GM21381 (cell line): ENCODE results near the gene F13A1.

Experiments used
- ATAC-seq: cut with Tn5 transposase; IDR thresholded peaks from one replicate; pipeline ENCODE4 v1.9.1; 2021; ENCODE audit warnings: mild to moderate bottlenecking, moderate library complexity; ENCODE audit not compliant: unreplicated experiment

F13A1 gene

GRCh38 chr6:6199678-6200077 is 120.8 kb downstream of the F13A1 start:
- no peak for ATAC-seq

- ATAC-seq: no peak
Observed at GRCh38 chr6:6196762-6197161, 123.7 kb downstream of the F13A1 start.

- no peak for ATAC-seq
Observed at GRCh38 chr6:6195080-6195479, 125.4 kb downstream of the F13A1 start.

- no peak for ATAC-seq
Observed at GRCh38 chr6:6193221-6193745, 127.2 kb downstream of the F13A1 start.

- no peak for ATAC-seq
Observed at GRCh38 chr6:6191909-6192308, 128.6 kb downstream of the F13A1 start.

- no peak for ATAC-seq
Observed at GRCh38 chr6:6191476-6191875, 129.0 kb downstream of the F13A1 start.

GRCh38 chr6:6180684-6181083 is 139.8 kb downstream of the F13A1 start:
- no peak for ATAC-seq

GRCh38 chr6:6179858-6180623 is 140.4 kb downstream of the F13A1 start:
- ATAC-seq: no peak

- no peak for ATAC-seq
Observed at GRCh38 chr6:6178795-6179194, 141.7 kb downstream of the F13A1 start.

GRCh38 chr6:6177754-6178153 is 142.7 kb downstream of the F13A1 start:
- ATAC-seq: no peak

- no peak for ATAC-seq
Observed at GRCh38 chr6:6176586-6177228, 143.8 kb downstream of the F13A1 start.

GRCh38 chr6:6176127-6176526 is 144.3 kb downstream of the F13A1 start:
- ATAC-seq: no peak

GRCh38 chr6:6169141-6169540 is 151.3 kb downstream of the F13A1 start:
- no peak for ATAC-seq

- ATAC-seq: no peak
Observed at GRCh38 chr6:6166064-6166463, 154.4 kb downstream of the F13A1 start.

- ATAC-seq: no peak
Observed at GRCh38 chr6:6164367-6164766, 156.1 kb downstream of the F13A1 start.

- ATAC-seq: no peak
Observed at GRCh38 chr6:6154335-6154734, 166.1 kb downstream of the F13A1 start.

GRCh38 chr6:6152060-6152459 is 168.4 kb downstream of the F13A1 start:
- no peak for ATAC-seq

GRCh38 chr6:6148192-6148815 is 172.2 kb downstream of the F13A1 start:
- no peak for ATAC-seq

- no peak for ATAC-seq
Observed at GRCh38 chr6:6131492-6132109, 188.9 kb downstream of the F13A1 start.

- ATAC-seq: no peak
Observed at GRCh38 chr6:6125495-6125894, 195.0 kb downstream of the F13A1 start.

- no peak for ATAC-seq
Observed at GRCh38 chr6:6123803-6124202, 196.7 kb downstream of the F13A1 start.
